Stimulated activated CD4-positive, alpha-beta T cell treated with anti-CD3 and anti-CD28 coated beads, Interleukin-1b, Interleukin-23, amount 100 ng/mL, for 24 hours (primary cell): ENCODE results near the gene TLE6.
"Not testable (repeated sequence)": the region's sequence is repeated elsewhere in the genome, so short reads cannot be mapped to it uniquely, and the experiment has no call there.

Source experiments
- DNase-seq, 4 experiments: peaks; one replicate each; pipeline ENCODE4 v3.0.0-alpha.2; 2020; ENCODE audit warnings: low read depth in 4 of 4, low spot score in 1 of 4

The TLE6 gene

GRCh38 chr19:3001235-3001800 lies 24.0 kb downstream of the TLE6 start:
- no peak for DNase-seq

- no peak for DNase-seq
These were observed 25.7 kb downstream of the TLE6 start for GRCh38 chr19:3003046-3003445.

- DNase-seq = no peak
These were observed 27.2 kb downstream of the TLE6 start for GRCh38 chr19:3004522-3004921.

- no peak for DNase-seq
These were observed 28.0 kb downstream of the TLE6 start for GRCh38 chr19:3005345-3005744.

- no peak for DNase-seq
These were observed 28.9 kb downstream of the TLE6 start for GRCh38 chr19:3006075-3006767.

GRCh38 chr19:3007975-3008374 lies 30.6 kb downstream of the TLE6 start:
- no peak for DNase-seq

- DNase-seq = no peak
These were observed 31.6 kb downstream of the TLE6 start for GRCh38 chr19:3008994-3009393.

- no peak for DNase-seq
These were observed 33.5 kb downstream of the TLE6 start for GRCh38 chr19:3010871-3011270.

- not testable (repeated sequence) for DNase-seq
These were observed 34.7 kb downstream of the TLE6 start for GRCh38 chr19:3012059-3012458.

- no peak for DNase-seq
These were observed 35.4 kb downstream of the TLE6 start for GRCh38 chr19:3012621-3013262.

- DNase-seq = no peak
These were observed 35.9 kb downstream of the TLE6 start for GRCh38 chr19:3013263-3013725.

GRCh38 chr19:3014135-3014534 lies 36.8 kb downstream of the TLE6 start:
- no peak for DNase-seq

GRCh38 chr19:3015126-3016057 lies 38.0 kb downstream of the TLE6 start:
- no peak for DNase-seq

GRCh38 chr19:3017923-3018322 lies 40.6 kb downstream of the TLE6 start:
- DNase-seq = no peak

GRCh38 chr19:3019211-3019854 lies 42.0 kb downstream of the TLE6 start:
- DNase-seq = no peak

GRCh38 chr19:3020321-3020960 lies 43.1 kb downstream of the TLE6 start:
- DNase-seq = no peak

- no peak for DNase-seq
These were observed 47.1 kb downstream of the TLE6 start for GRCh38 chr19:3024509-3024869.

- no peak for DNase-seq
These were observed 47.6 kb downstream of the TLE6 start for GRCh38 chr19:3024870-3025548.

- no peak for DNase-seq
These were observed 48.2 kb downstream of the TLE6 start for GRCh38 chr19:3025549-3025886.

- DNase-seq = no peak
These were observed 49.4 kb downstream of the TLE6 start for GRCh38 chr19:3026768-3027167.
